Measurements from ENCODE around the gene ATP13A2.
"Not testable (repeated sequence)": the region's sequence is repeated elsewhere in the genome, so short reads cannot be mapped to it uniquely, and the experiment has no call there.

The ATP13A2 gene

DNA sequence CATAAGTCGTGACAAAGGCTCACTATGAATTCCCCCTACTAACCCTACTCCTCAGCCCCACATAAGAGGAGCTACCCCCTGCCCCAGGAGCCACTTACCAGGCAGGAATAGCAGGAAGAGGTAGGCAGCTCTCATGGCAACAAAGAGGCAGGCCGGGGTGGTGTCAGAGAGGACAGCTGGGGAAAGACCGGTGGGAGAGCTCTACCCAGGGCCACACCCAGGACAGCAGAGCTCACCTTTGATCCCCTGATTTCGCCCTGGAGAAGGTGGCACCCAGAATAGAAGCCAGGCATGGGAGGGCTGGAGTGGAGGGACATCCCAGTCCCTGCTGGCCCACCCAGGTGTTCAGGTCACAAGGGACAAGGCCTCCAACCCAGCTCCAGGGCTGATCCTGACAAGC, 33.6 kb downstream of the ATP13A2 start:
- no peak for DNase-seq

GRCh38 chr1:16977377-16977776, 34.4 kb downstream of the ATP13A2 start:
- no peak for DNase-seq

DNA sequence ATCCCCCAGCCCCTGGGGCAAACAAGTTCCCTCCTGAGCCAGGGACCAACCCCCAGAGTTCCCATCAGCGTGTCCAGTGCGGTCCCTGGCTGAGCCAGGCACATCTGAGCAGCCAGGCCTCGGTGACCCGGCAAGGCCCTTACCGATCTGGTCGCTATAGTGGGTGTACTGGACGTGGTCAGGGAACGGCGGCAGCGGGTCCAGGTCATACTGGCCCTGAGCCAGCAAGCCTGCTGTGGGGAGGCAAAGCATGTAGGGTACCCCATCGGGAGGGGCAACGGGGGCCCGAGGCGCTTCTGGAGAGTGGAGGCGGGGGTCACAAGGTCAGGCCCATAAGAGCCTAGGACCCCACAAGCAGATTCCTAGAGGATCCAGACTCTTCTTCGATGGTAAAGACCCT, 34.8 kb downstream of the ATP13A2 start:
- DNase-seq: no peak

DNA sequence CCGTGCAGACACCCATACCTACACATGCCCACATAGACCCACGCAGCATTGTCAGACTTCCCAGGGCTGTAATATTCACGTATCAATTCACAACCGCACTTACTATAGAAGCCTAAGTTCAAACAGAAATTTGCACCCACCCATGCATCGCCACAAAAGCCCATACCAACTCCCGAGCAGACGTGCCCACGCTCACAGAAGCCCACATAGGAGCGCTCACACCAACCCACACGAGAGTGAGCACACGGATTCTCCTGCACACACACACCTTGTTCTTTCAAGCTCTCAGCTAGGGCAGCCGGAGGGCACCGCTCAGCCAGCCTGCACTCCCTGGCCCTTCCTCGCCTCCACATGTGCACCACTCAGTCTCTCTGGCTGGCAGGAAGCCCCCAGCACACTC, 35.9 kb downstream of the ATP13A2 start:
- DNase-seq: no peak

DNA sequence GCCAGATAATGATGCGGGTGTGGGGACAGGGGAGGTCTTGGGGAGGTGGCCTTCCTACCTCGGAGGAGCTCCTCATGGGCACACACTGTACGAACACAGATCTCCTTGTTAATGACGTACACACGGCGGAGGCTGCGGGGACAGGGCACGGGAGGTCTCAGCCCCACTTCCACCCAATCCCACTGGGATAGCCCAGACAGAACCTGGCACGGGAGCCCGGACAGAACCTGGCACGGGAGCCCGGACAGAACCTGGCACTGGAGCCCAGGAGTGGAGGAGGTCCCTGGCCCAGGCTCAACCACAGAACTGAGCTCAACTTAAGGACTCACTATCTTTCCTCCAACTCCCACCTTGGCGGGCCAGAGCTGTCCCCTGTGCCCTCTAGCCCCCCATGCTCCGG, 36.5 kb downstream of the ATP13A2 start:
- DNase-seq: no peak

GRCh38 chr1:16973215-16973614, 38.5 kb downstream of the ATP13A2 start:
- DNase-seq: no peak

- no peak for DNase-seq
Observed at GRCh38 chr1:16972189-16972895, 39.4 kb downstream of the ATP13A2 start.

- peak; percentile 80 for DNase-seq
Observed at GRCh38 chr1:16971341-16972188, 40.2 kb downstream of the ATP13A2 start.

DNA sequence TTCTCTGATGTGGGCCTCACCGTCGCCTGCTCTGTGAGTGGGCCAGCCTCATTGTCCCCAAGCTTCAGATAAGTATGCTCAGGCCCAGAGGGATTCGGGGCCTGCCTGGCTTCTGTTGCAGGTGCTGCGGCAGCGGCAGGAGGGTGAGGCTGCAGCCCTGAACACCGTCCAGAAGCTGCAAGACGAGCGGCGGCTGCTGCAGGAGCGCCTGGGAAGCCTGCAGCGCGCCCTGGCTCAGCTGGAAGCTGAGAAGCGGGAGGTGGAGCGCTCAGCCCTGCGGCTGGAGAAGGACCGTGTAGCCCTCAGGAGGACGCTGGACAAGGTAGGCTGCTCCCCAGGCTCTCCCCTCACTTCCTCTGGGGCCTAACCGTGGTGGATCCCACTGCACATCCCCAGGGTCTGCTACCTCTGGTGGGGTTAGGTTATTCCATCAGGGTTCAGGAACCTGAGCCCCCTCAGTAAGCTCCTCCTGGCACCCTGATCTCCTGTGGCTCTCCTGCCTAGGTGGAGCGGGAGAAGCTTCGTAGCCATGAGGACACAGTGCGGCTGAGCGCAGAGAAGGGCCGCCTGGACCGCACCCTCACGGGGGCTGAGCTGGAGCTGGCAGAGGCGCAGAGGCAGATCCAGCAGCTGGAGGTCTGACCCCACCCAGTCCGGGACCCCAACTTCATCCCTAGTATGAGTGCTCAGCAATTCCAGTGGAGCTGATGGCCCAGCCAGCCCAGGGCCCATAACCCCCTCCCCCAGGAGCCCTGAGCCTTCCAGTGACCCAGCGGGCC, 41.4 kb downstream of the ATP13A2 start:
- no peak for DNase-seq

- DNase-seq: no peak
Observed at GRCh38 chr1:16969651-16970050, 42.1 kb downstream of the ATP13A2 start.

- DNase-seq: no peak
Observed at GRCh38 chr1:16969057-16969611, 42.6 kb downstream of the ATP13A2 start.

GRCh38 chr1:16968372-16968771, 43.4 kb downstream of the ATP13A2 start:
- no peak for DNase-seq

GRCh38 chr1:16967962-16968361, 43.8 kb downstream of the ATP13A2 start:
- DNase-seq: no peak

DNA sequence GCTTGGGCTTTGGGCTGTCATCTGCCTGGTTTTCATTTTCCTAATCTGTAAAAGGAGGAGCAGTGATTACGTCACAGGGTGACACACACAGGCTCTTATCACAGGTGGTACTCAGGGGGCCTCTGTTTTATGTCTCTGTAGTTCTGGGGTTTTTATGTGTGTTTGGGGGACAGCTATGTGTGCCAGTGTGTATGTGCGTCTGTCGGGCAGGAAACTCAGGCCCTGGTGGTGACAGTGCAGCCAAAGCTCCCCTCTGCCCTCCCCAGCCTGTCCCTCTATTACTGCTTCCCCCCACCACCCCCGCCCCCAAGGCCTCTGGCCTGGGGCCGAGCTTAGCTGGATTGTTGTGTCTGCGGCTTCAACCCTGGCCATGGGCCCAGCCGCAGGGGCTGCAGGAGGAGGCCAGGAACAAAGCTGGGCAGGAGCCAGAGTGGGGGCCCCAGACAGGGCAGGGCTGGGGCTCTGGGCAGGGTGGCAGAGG, 44.6 kb downstream of the ATP13A2 start:
- DNase-seq: peak; percentile 52

- no peak for DNase-seq
Observed at GRCh38 chr1:16966282-16966681, 45.4 kb downstream of the ATP13A2 start.

DNA sequence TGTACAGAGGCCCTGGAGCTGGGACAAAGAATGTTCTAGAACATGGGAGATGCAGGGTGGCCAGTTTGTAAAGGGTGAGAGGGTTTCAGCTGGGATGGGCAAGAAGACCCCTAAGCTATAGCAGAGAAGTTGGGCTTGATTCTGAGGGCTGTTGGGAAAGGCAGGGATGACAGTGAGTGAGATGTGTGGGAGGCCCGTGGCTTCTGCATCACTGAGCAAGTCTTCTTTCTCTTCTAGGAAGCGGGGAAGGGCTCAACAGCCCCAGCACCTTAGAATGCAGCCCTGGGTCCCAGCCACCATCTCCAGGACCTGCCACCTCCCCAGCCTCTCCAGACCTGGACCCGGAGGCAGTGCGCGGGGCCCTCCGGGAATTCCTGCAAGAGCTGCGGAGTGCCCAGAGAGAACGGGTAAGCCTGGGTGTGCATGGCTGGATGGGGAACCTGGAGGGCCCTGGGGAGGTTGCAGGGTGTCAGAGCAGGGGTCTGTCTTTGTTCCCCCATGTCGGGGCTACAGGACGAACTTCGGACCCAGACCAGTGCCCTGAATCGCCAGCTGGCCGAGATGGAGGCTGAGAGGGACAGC, 46.2 kb downstream of the ATP13A2 start:
- no peak for DNase-seq

- not testable (repeated sequence) for DNase-seq
Observed at GRCh38 chr1:16964169-16964568, 47.6 kb downstream of the ATP13A2 start.

DNA sequence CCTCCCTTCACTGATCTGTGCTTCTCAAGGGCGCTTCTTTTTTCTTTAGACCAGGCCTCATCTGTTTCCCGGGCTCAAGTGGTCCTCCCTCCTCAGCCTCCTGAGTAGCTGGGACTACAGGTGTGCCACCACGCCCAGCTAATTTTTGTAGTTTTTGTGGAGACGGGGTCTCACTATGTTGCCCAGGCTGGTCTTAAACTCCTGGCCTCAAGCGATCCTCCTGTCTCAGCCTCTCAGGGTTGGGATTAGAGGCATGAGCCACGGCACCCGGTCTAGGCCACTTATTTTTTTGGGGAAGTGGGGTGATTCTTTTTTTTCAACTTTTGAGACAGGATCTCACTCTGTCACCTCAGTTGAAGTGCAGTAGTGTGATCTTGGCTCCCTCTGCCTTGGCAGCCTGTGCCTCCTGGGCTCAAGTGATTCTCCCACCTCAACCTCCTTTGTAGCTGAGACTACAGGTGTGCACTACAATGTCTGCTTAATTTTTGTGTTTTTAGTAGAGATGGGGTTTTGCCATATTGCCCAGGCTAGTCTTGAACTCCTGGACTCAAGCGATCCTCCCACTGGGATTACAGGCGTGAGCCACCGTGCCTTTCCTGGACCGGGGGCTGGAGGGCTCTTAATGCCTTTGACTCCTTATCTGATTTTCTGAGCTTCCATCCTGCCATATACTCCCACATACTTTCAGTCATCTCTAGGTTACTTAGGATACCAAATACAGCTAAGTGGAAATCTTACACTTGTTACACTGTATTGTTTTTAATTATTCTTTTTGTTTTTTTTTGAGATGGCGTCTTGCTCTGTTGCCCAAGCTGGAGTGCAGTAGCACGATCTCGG, 50.2 kb downstream of the ATP13A2 start:
- no peak for DNase-seq

GRCh38 chr1:16960560-16961296, 51.0 kb downstream of the ATP13A2 start:
- DNase-seq: peak; percentile 83

DNA sequence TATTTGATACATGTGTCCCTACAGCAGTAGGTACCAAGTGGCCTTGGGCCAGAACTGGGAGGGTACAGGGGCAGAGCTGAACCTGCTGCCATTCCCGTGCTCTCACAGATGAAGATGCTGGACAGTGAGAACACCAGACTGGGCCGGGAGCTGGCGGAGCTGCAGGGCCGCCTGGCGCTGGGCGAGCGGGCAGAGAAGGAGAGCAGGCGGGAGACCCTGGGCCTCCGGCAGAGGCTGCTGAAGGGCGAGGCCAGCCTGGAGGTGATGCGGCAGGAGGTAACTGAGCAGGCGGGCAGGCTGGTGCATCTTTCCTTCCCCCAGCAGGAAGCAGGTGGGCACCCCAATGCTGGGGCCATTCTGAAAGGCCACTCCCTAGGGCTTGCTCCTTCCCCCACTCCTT, 53.3 kb downstream of the ATP13A2 start:
- DNase-seq: no peak

- no peak for DNase-seq
Observed at GRCh38 chr1:16957731-16958130, 54.0 kb downstream of the ATP13A2 start.

Measured in NCI-H2029 (cell line).